HG03039 (cell line): ENCODE data around the gene DEF6.

Source experiments
- ATAC-seq: cut with Tn5 transposase; IDR thresholded peaks from one replicate; pipeline ENCODE4 v1.9.1; 2021; ENCODE audit warnings: mild to moderate bottlenecking, moderate library complexity; ENCODE audit not compliant: unreplicated experiment

The DEF6 gene, protein sequence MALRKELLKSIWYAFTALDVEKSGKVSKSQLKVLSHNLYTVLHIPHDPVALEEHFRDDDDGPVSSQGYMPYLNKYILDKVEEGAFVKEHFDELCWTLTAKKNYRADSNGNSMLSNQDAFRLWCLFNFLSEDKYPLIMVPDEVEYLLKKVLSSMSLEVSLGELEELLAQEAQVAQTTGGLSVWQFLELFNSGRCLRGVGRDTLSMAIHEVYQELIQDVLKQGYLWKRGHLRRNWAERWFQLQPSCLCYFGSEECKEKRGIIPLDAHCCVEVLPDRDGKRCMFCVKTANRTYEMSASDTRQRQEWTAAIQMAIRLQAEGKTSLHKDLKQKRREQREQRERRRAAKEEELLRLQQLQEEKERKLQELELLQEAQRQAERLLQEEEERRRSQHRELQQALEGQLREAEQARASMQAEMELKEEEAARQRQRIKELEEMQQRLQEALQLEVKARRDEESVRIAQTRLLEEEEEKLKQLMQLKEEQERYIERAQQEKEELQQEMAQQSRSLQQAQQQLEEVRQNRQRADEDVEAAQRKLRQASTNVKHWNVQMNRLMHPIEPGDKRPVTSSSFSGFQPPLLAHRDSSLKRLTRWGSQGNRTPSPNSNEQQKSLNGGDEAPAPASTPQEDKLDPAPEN

GRCh38 chr6:35297601-35298481, at the start of gene DEF6:
TSS of gene DEF6 (plus strand) at chr6:35297818. CDS start at chr6:35297857, 39 bp downstream.
- peak; percentile 67 for ATAC-seq

DNA sequence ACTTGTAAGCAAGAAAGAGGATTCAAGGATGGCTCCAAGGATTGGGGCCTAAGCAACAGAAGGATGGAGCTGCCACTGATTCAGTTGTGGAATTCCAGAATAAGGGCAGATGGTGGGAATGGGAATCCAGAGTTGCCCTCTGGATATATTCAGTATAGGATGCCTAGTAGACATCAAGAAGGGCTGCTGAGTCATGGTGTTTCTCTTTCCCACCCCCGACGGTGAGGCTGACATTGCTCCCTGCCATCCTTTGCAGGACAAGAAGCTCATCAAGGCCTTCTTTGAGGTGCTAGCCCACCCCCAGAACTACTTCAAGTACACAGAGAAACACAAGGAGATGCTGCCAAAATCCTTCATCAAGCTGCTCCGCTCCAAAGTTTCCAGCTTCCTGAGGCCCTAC, 49.3 kb upstream of the DEF6 start:
- no peak for ATAC-seq

GRCh38 chr6:35248965-35249364, 48.7 kb upstream of the DEF6 start:
- no peak for ATAC-seq

DNA sequence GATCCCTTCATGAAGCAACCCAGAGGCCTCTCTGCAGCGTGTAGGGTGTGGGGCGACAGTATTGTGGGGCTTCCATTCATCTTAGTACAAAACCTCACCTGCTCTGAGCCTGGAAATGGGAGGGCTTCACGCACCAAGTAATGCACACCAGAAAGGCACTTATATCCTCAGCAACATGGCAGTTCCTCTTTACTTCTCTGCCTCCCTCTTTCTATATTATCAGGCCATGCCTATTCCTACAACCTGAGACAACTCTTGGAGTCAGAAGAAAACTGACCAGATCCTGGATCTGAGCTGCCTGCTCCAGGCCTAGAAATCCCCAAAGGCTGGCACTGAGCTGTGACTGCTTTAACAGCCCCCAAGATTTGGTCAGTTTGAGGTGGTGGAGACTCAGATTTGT, 45.7 kb upstream of the DEF6 start:
- ATAC-seq = no peak

- ATAC-seq = no peak
Measured at GRCh38 chr6:35253249-35253648, 44.4 kb upstream of the DEF6 start.

DNA sequence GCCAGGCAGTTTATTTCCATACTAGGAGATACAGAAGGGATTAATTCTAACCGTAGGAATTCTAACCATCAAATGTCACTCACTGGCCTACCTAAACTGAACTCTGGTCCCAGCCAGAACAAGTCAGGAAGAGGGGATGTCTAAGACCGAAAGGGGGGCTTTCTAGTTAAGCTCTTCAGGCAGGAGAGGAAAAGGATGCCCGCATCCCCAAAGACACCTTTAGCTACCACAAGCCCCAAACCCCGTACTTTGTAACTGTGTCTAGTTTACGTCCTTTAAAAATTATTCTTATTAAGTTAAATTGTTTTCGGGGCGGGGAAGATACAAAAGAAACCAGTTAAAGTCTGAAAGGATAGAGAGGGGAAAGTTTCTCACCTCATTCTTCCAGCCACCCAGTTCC, 39.3 kb upstream of the DEF6 start:
- no peak for ATAC-seq

- ATAC-seq = no peak
Measured at GRCh38 chr6:35258858-35259193, 38.8 kb upstream of the DEF6 start.

- ATAC-seq = peak; percentile 71
Measured at GRCh38 chr6:35259194-35259947, 38.2 kb upstream of the DEF6 start, which contains the start of gene ZNF76. TSS of gene ZNF76 (plus strand) at chr6:35259735. CDS start at chr6:35281152, 21,417 bp downstream.

- peak; percentile 39 for ATAC-seq
Measured at GRCh38 chr6:35259948-35260590, 37.5 kb upstream of the DEF6 start.

DNA sequence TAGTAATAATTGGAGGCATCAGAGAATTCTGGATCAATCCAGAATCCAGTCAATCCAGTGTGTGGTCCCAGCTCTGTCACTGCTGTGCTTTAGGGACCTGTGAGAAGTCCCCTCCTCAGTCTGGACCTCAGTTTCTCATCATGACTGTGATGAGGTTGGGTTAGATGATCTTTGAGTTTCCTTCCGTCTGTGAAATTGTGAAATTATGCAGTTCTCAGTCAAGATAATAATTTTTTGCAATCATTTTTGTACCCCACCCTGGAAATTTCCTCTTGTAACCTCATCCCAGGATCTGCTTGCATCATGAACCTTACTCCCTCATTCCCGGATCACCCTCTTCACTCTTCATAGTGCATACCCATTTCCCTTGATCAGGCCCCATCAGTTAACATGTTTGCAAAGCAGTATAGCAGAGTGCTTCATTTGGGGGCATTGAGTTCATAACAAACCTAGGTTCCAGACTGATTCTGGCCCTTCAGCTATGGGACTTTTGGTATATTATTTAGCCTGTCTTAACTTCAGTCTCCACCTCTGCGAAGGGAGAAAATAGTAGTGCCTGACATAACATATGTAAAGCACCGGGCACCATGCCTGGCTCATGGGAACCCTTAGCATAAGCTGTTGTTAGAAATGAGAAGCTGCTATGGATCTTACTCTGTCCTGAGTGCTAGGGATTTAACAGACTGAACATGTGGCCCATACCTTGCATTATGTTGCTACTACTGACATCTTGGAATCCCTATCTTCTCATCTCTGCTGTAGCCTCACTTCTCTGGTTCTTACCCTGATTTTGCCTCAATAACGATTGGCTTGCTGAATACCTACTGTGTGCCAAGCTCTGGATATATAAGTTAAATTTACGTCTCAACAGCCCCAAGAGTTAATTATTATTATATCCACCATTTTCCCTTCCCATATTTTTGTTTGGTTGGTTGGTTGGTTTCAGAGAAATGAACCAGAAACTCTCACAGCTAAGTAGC, 36.7 kb upstream of the DEF6 start:
- ATAC-seq = no peak

GRCh38 chr6:35262596-35262995, 35.0 kb upstream of the DEF6 start:
- ATAC-seq = no peak

GRCh38 chr6:35264550-35265274, 32.9 kb upstream of the DEF6 start:
- no peak for ATAC-seq

- ATAC-seq = no peak
Measured at GRCh38 chr6:35265523-35265922, 32.1 kb upstream of the DEF6 start.

DNA sequence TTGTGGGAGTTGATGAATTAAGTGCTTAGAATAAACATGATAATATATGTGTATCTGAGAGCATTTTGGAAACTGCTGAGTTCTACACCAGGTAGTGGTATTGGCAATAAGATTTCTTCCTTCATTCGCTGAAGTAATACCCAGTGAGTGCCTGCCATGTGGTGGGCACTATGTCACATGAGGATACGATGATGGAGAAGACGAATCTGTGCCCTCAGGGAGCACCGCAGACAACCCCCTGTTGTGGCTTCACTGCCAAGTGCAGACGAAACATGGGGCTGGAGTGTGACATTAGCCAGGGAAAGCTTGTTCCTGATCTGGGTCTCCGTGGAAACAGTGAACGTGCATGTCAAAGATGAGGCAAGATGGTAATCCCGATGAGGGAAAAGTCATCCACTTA, 30.2 kb upstream of the DEF6 start:
- ATAC-seq = no peak

- ATAC-seq = no peak
Measured at GRCh38 chr6:35267897-35268296, 29.7 kb upstream of the DEF6 start.

DNA sequence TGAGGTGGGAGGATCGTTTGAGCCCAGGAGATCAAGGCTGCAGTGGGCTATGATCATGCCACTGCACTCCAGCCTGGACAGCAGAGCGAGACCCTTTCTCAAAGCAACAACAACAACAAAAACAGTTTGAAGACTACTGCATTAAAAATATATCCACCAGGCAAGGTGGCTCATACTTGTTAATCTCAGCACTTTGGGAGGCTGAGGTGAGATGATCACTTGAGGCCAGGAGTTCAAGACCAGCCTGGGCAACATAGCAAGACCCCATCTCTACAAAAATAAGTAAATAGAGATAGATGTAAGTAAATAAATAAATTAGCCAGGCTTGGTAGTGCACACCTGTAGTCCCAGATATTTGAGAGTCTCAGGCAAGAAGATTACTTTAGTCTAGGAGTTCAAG, 25.6 kb upstream of the DEF6 start:
- no peak for ATAC-seq

GRCh38 chr6:35273822-35274559, 23.6 kb upstream of the DEF6 start:
- ATAC-seq = no peak

GRCh38 chr6:35275744-35276260, 21.8 kb upstream of the DEF6 start:
- no peak for ATAC-seq
